ENCODE data around the gene ROBO4. TPM values are rescaled to one million over a fixed set of nuclear protein-coding genes. Genes with fewer than 3 reads are reported as not detected.
A peak's percentile ranks its signal among the peaks of the same experiment; 100 is the strongest.

ROBO4 gene
- total and polyA plus RNA-seq, 2 of the 13 experiments (the other 11 are each of a cell fraction or from before 2014, with no cell fraction given), result 0.07 to 1.1 TPM

- TF ChIP-seq TBL1XR1 (IDR thresholded peaks at IDR 0.05; ENCODE audit: borderline replicate concordance, low read length, partially characterized antibody) (no peak), KLF11 (CRISPR knock-in tag; IDR thresholded peaks at IDR 0.05) (no peak), NFE2L1 (CRISPR knock-in tag; IDR thresholded peaks at IDR 0.05; ENCODE audit: borderline replicate concordance) (no peak), RBM39 (IDR thresholded peaks at IDR 0.05; ENCODE audit: low read depth, low read length, poor library complexity, severe bottlenecking) (no peak), ZBTB20 (CRISPR knock-in tag; IDR thresholded peaks at IDR 0.05; ENCODE audit: borderline replicate concordance, low read depth) (peak; percentile 30; the same call in 1 of the 2 replicates), ATF7-NPFF (CRISPR knock-in tag; IDR thresholded peaks at IDR 0.05; ENCODE audit: low read depth) (no peak), RARA (CRISPR knock-in tag; IDR thresholded peaks at IDR 0.05) (peak; percentile 93), TRIM24 (CRISPR knock-in tag; IDR thresholded peaks at IDR 0.05) (no peak), SMAD9 (CRISPR knock-in tag; IDR thresholded peaks at IDR 0.05) (0 out of 2 replicates have a peak, but pooled peaks have one; percentile 7), SPEN (CRISPR knock-in tag; IDR thresholded peaks at IDR 0.05; ENCODE audit: low read depth) (0 out of 2 replicates have a peak, but pooled peaks have one; percentile 52), GATAD2A (CRISPR knock-in tag; IDR thresholded peaks at IDR 0.05) (peak; percentile 62), MNT (IDR thresholded peaks at IDR 0.05) (no peak), NR1H2 (CRISPR knock-in tag; IDR thresholded peaks at IDR 0.05; ENCODE audit: borderline replicate concordance, low read depth) (no peak), ISL2 (CRISPR knock-in tag; IDR thresholded peaks at IDR 0.05) (peak; percentile 83), CAMTA2 (CRISPR knock-in tag; IDR thresholded peaks at IDR 0.05; ENCODE audit: borderline replicate concordance) (no peak), ZNF230 (CRISPR knock-in tag; IDR thresholded peaks at IDR 0.05) (0 out of 2 replicates have a peak, but pooled peaks have one; percentile 28), TGIF2 (CRISPR knock-in tag; IDR thresholded peaks at IDR 0.05) (no peak), ZNF569 (CRISPR knock-in tag; IDR thresholded peaks at IDR 0.05; ENCODE audit: borderline replicate concordance) (no peak), ZBTB38 (CRISPR knock-in tag; IDR thresholded peaks at IDR 0.05) (0 out of 2 replicates have a peak, but pooled peaks have one; percentile 27), TEAD3 (CRISPR knock-in tag; optimal IDR thresholded peaks at IDR 0.05; ENCODE audit: borderline replicate concordance) (peak; percentile 71), RFX1 (IDR thresholded peaks at IDR 0.05) (no peak), SMYD3 (CRISPR knock-in tag; IDR thresholded peaks at IDR 0.05) (no peak; the same call in 1 of the 2 replicates), FLYWCH1 (CRISPR knock-in tag; IDR thresholded peaks at IDR 0.05) (no peak), HOXA9 (CRISPR knock-in tag; IDR thresholded peaks at IDR 0.05; ENCODE audit: borderline replicate concordance) (no peak), ZKSCAN1 (IDR thresholded peaks at IDR 0.05; ENCODE audit: low read length) (no peak), ZBTB42 (CRISPR knock-in tag; IDR thresholded peaks at IDR 0.05) (no peak)
- TF ChIP-seq, protein P1, sequence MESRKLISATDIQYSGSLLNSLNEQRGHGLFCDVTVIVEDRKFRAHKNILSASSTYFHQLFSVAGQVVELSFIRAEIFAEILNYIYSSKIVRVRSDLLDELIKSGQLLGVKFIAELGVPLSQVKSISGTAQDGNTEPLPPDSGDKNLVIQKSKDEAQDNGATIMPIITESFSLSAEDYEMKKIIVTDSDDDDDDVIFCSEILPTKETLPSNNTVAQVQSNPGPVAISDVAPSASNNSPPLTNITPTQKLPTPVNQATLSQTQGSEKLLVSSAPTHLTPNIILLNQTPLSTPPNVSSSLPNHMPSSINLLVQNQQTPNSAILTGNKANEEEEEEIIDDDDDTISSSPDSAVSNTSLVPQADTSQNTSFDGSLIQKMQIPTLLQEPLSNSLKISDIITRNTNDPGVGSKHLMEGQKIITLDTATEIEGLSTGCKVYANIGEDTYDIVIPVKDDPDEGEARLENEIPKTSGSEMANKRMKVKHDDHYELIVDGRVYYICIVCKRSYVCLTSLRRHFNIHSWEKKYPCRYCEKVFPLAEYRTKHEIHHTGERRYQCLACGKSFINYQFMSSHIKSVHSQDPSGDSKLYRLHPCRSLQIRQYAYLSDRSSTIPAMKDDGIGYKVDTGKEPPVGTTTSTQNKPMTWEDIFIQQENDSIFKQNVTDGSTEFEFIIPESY (CRISPR knock-in tag; IDR thresholded peaks at IDR 0.05), result no peak
- TF ChIP-seq, protein P2, sequence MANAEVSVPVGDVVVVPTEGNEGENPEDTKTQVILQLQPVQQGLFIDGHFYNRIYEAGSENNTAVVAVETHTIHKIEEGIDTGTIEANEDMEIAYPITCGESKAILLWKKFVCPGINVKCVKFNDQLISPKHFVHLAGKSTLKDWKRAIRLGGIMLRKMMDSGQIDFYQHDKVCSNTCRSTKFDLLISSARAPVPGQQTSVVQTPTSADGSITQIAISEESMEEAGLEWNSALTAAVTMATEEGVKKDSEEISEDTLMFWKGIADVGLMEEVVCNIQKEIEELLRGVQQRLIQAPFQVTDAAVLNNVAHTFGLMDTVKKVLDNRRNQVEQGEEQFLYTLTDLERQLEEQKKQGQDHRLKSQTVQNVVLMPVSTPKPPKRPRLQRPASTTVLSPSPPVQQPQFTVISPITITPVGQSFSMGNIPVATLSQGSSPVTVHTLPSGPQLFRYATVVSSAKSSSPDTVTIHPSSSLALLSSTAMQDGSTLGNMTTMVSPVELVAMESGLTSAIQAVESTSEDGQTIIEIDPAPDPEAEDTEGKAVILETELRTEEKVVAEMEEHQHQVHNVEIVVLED (CRISPR knock-in tag; IDR thresholded peaks at IDR 0.05; ENCODE audit: borderline replicate concordance), result no peak
These were observed 15.2 kb downstream of the ROBO4 start (continued) for GRCh38 chr11:124882339-124883071.

Data from HepG2 (cell line).